GM06990 (cell line): ENCODE results near the gene SPAG5.

Source experiments
- DNase-seq: peaks from one replicate; pipeline ENCODE4 v3.0.0-alpha.2; 2011; ENCODE audit not compliant: insufficient read length; ENCODE audit errors: extremely low read depth
- H3K27me3 ChIP-seq: replicated peaks from 2 replicates; pipeline ENCODE4 v1.6.0; 2011; ENCODE audit warnings: low read length; ENCODE audit not compliant: control insufficient read depth, insufficient read depth
- H3K36me3 ChIP-seq: 2 replicates; pipeline ENCODE4 v1.5.1; 2011; ENCODE audit warnings: low read length; ENCODE audit not compliant: control insufficient read depth, insufficient read depth
- H3K4me3 ChIP-seq: replicated peaks from 2 replicates; pipeline ENCODE4 v1.5.1; 2011; ENCODE audit warnings: low read depth, mild to moderate bottlenecking, control low read depth, low read length
- TF ChIP-seq, protein P1 (sequence below): IDR thresholded peaks from 2 replicates; pipeline ENCODE4 v1.5.1; 2011; ENCODE audit warnings: low read length, control low read depth, mild to moderate bottlenecking, inconsistent platforms; ENCODE audit not compliant: insufficient read depth, poor library complexity, severe bottlenecking

The SPAG5 gene

DNA sequence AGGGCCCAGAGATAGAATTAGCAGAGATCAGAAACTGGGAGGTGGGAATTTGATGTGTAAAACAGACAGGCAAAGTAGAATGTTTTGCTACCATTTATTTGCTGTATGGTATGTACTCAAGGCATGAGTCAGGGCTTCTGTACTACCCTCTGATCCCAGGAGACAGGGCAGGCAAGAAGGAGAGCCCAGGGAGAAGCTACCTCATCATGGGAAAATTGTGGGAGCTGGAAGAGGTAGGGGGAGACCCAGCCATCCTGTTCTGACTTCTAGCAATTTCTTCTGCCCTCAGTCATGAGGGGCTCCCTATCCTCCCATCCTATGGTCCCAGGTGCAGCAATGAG is 25.8 kb downstream of the SPAG5 start:
- no peak for DNase-seq
- Histone ChIP-seq H3K36me3 (peaks cover 7% of the 10 kb centered on the region), H3K27me3 (no peaks in the 10 kb centered on the region), H3K4me3 (no peak overlapping the region)
- TF ChIP-seq, protein P1, sequence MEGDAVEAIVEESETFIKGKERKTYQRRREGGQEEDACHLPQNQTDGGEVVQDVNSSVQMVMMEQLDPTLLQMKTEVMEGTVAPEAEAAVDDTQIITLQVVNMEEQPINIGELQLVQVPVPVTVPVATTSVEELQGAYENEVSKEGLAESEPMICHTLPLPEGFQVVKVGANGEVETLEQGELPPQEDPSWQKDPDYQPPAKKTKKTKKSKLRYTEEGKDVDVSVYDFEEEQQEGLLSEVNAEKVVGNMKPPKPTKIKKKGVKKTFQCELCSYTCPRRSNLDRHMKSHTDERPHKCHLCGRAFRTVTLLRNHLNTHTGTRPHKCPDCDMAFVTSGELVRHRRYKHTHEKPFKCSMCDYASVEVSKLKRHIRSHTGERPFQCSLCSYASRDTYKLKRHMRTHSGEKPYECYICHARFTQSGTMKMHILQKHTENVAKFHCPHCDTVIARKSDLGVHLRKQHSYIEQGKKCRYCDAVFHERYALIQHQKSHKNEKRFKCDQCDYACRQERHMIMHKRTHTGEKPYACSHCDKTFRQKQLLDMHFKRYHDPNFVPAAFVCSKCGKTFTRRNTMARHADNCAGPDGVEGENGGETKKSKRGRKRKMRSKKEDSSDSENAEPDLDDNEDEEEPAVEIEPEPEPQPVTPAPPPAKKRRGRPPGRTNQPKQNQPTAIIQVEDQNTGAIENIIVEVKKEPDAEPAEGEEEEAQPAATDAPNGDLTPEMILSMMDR, result no peak

DNA sequence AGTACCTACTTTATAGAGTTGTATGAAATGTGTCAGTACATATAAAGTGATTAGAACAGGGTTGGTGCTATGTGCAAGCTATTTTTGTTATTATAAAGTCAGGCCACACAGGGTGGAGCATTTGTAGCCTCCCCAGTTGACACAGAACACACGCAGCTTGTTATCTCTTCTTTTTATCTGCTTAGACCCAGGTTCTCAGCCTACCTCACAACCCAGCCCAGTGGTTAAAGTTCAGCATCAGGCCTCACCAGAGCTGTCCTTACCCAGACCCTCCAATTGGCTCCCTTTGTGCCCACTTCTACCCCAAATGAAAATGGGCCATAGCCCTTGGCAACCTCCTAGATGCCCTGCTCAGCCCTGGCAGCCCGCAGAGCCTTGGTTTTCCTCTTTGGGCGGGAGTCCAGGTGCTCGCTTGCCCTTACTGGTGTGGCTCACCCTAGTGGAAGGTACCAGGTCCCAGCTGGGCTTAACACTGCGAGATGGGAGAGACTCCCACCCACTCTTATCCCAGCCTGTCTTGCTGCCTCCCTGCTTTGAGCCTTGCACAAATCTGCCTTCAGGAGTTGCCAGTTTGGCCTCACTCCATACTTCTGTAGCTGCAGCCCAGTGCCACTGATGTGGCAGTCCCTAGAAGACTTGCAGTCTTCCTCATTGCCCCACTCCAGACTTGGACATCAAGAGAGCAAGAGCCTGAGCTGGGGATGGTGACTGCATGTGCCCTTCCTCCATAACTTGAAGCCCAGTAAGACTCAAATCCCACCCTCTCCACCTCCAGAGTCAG is 26.4 kb downstream of the SPAG5 start:
- H3K36me3 ChIP-seq, result peaks cover 7% of the 10 kb centered on the region
- DNase-seq, result no peak
- H3K4me3 ChIP-seq, result peak overlapping the region; percentile 96
- H3K27me3 ChIP-seq, result no peaks in the 10 kb centered on the region
- TF ChIP-seq, protein P1, result no peak

GRCh38 chr17:28571361-28572122 is 27.3 kb downstream of the SPAG5 start, which contains the start of gene PIGS:
Gene PIGS, minus strand, starts transcription at chr17:28571524. Its CDS starts 28 bp downstream, at chr17:28571496.
- peak; percentile 95 for DNase-seq
- peak within 1 kb of the TSS; percentile 96 for H3K4me3 ChIP-seq
- H3K27me3 ChIP-seq, result no peaks in the 10 kb centered on the region
- H3K36me3 ChIP-seq, result peaks cover 7% of the 10 kb centered on the region
- TF ChIP-seq, protein P1, result no peak

GRCh38 chr17:28570716-28571360 is 28.0 kb downstream of the SPAG5 start:
- peaks cover 7% of the 10 kb centered on the region for H3K36me3 ChIP-seq
- H3K4me3 ChIP-seq, result peak overlapping the region; percentile 96
- H3K27me3 ChIP-seq, result no peaks in the 10 kb centered on the region
- TF ChIP-seq, protein P1, result no peak
- DNase-seq, result peak; percentile 67

DNA sequence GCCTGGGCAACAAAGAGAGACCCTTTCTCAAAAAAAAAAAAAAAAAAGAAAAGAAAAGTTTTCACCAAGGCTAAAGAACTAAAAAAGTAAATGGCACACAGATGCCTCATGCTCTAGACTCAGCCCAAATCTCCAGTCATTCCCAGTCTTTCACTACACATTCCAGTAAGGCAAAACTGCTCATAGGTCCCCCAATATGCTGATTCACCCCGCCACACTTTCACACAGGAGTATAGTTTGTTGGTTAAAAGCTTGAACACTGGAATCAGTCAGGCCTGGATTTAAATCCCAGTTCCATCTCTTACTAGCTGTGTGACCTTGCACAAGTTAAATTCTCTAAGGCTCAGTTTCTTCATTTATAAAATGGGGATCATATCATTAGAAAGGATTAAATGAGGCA is 29.4 kb downstream of the SPAG5 start:
- DNase-seq, result no peak
- peaks cover 4% of the 10 kb centered on the region for H3K36me3 ChIP-seq
- TF ChIP-seq, protein P1, result no peak
- no peaks in the 10 kb centered on the region for H3K27me3 ChIP-seq
- H3K4me3 ChIP-seq, result peak overlapping the region; percentile 96
